MM.1S (cell line): ENCODE data around the gene GALNT15.

Experiments used
- CTCF ChIP-seq: fragments of 300-600 bp; sonication (generic); IDR thresholded peaks from 2 replicates; pipeline ENCODE4 v1.5.1; 2016; ENCODE audit warnings: antibody characterized with exemption, low read length, mixed read lengths
- EZH2phosphoT487 ChIP-seq: fragments of 300-600 bp; sonication (generic); IDR thresholded peaks from 2 replicates; pipeline ENCODE4 v1.6.1; 2018; ENCODE audit warnings: antibody characterized with exemption, low read length

- no peak for TF ChIP-seq EZH2phosphoT487
- no peak for TF ChIP-seq CTCF
Measured at GRCh38 chr3:16140116-16140893, 34.2 kb upstream of the GALNT15 start.
